Suprapubic skin (tissue), 4 donors: ENCODE results near the gene ZBTB5.
A peak's percentile ranks its signal among the peaks of the same experiment; 100 is the strongest.

Experiments
- EP300 ChIP-seq: sonication (generic); formaldehyde crosslinking; IDR thresholded peaks from one replicate; pipeline ENCODE4 v1.6.1; 2017; ENCODE audit warnings: antibody characterized with exemption
- POLR2A ChIP-seq, 2 donors: fragments of 450-650 bp; IDR thresholded peaks; one replicate each; pipeline ENCODE4 v1.6.1; 2017; ENCODE audit warnings: antibody characterized with exemption in 2 of 2, mild to moderate bottlenecking in 2 of 2, moderate library complexity in 2 of 2
- POLR2AphosphoS5 ChIP-seq, 3 donors: sonication (generic); formaldehyde crosslinking; IDR thresholded peaks; one replicate each; pipeline ENCODE4 v1.6.1; 2017; ENCODE audit warnings: antibody characterized with exemption in 3 of 3
- TF ChIP-seq, protein P1 (sequence below), 2 donors: fragments of 200-600 bp in 1 of 2; fragments of 450-650 bp in 1 of 2; sonication (generic) in 1 of 2; IDR thresholded peaks; one replicate each; pipeline ENCODE4 v1.5.1; 2016 to 2019; ENCODE audit warnings: antibody characterized with exemption in 2 of 2, mild to moderate bottlenecking in 1 of 2, moderate library complexity in 1 of 2

DNA sequence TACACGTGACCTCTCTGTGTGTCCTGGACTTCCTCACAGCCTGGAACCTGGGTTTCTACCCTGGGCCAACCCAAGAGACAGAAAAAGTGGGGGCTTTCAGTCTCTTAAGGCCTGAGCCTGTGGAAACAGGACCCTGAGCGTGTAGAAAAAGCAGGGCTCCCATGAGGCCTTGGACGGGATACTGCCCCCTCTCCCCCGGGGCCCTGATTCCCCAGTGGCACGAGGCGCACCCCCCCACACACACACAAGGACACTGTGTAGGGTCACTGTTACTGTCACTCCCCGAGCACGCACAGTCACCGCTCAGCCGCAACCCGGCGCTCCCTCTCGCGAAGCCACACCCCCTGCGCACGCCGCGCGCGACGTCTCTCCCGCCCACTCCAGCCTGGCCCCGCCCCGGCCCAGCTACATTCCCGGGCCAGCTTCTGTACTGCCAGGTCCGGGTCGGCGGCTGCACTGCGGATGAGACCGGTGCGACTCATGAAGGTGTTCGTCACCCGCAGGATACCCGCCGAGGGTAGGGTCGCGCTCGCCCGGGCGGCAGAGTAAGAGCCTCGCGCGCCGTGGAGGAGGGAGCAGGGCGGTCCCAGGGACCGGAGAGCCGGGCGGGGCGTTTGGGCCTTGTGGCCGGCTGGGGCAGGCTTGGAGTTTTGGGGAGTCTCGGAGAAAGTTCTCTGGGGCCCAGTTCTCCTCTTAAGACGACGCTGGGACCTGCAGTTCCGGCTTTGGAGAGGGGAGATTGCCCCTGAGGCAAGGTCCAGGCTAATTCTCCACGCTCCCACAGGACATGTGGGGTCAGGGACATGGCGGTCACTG, 42.8 kb downstream of the ZBTB5 start, which contains the start of gene GRHPR:
- TF ChIP-seq, protein P1, sequence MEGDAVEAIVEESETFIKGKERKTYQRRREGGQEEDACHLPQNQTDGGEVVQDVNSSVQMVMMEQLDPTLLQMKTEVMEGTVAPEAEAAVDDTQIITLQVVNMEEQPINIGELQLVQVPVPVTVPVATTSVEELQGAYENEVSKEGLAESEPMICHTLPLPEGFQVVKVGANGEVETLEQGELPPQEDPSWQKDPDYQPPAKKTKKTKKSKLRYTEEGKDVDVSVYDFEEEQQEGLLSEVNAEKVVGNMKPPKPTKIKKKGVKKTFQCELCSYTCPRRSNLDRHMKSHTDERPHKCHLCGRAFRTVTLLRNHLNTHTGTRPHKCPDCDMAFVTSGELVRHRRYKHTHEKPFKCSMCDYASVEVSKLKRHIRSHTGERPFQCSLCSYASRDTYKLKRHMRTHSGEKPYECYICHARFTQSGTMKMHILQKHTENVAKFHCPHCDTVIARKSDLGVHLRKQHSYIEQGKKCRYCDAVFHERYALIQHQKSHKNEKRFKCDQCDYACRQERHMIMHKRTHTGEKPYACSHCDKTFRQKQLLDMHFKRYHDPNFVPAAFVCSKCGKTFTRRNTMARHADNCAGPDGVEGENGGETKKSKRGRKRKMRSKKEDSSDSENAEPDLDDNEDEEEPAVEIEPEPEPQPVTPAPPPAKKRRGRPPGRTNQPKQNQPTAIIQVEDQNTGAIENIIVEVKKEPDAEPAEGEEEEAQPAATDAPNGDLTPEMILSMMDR (IDR thresholded peaks at IDR 0.05): no peak
- TF ChIP-seq POLR2A (IDR thresholded peaks at IDR 0.05) (peak in 1 of 2 donors; percentile 52), POLR2AphosphoS5 (IDR thresholded peaks at IDR 0.05) (peak in 2 of 3 donors; percentile 26 to 84), EP300 (no peak)
